ENCODE measurements around the gene DCPS.
A peak's percentile ranks its signal among the peaks of the same experiment; 100 is the strongest.
"Not testable (repeated sequence)": the region's sequence is repeated elsewhere in the genome, so short reads cannot be mapped to it uniquely, and the experiment has no call there.

DCPS gene

GRCh38 chr11:126391286-126391954 is 87.6 kb downstream of the DCPS start:
- H3K4me3 ChIP-seq (ENCODE audit: low read depth, low read length): no peak overlapping the region
- no peak for TF ChIP-seq CTCF (IDR thresholded peaks at IDR 0.05; ENCODE audit: borderline replicate concordance, insufficient read depth, low read depth, low read length)

DNA sequence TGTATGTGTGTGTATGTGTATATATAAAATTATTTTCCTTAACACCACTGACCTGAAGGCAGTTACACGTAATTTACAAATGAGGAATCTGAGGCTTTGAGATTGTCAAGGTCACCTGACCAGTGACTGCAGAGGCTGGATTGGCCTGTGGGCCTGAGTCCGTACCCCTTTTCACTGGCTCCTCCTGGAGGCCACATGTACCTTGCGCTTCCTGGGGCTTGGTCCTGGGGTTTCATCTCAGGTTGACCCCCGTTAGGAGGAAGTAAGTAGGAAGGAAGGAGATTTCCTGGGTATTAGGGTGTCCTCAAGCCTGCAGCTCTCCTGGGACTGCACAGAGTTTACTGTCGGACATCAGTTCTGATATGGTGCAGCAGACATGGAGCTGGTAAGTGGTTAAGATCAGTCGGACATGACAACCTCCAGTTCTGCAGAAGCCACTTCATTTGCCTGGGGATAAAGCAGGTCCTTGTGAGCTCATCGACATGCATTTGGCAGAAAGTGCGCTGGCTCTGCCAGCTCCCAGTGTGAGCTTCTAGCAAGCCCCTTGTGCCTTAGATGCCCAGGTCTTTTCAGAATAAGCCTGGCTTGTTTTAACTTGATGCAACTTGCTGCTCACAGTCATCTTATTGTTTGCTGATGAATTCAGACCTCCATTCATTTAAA is 88.2 kb downstream of the DCPS start:
- peak; percentile 26; the same call in 1 of the 2 replicates for TF ChIP-seq CTCF (IDR thresholded peaks at IDR 0.05; ENCODE audit: borderline replicate concordance, insufficient read depth, low read depth, low read length)
- no peak overlapping the region for H3K4me3 ChIP-seq (ENCODE audit: low read depth, low read length)

DNA sequence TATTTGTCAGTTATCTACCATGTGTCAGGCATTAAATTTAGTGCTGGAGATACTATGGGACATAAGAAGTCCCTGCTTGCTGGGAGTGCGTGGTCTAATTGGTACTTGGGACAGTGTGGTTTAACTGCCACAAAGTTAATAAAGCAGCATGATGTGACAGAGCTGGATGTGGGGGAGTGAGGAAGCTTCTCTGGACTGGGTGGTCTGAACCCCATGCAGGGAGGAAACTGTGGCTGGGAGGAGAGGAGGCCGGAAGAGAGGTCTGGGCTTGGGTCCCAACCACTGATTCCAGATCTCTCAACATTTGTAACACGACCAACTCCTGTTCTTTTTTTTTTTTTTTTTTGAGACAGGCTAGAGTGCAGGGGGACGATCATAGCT is 88.8 kb downstream of the DCPS start:
- no peak overlapping the region for H3K4me3 ChIP-seq (ENCODE audit: low read depth, low read length)
- no peak for TF ChIP-seq CTCF (IDR thresholded peaks at IDR 0.05; ENCODE audit: borderline replicate concordance, insufficient read depth, low read depth, low read length)

DNA sequence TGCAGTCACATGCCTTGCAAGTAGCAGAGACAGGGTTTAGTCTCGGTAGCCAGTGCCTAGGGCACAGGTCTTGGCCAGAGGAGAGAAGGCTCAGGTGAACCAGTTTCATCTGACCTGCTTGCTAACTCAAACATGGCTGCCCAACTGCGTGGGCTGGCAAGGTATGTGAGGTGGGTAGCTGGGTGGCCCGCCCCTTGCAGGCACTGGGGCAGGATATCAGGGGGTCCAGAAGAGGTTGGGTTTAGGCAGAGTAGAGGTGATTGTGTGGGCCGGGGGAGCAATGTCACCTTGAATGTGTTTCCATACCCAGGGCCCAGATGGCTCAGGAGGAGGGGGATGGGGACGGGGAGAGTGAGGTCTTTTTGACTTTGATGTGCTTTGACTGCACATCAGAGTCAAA is 89.3 kb downstream of the DCPS start:
- no peak for TF ChIP-seq CTCF (IDR thresholded peaks at IDR 0.05; ENCODE audit: borderline replicate concordance, insufficient read depth, low read depth, low read length)
- no peak overlapping the region for H3K4me3 ChIP-seq (ENCODE audit: low read depth, low read length)

GRCh38 chr11:126394036-126394435 is 90.2 kb downstream of the DCPS start:
- no peak overlapping the region for H3K4me3 ChIP-seq (ENCODE audit: low read depth, low read length)

DNA sequence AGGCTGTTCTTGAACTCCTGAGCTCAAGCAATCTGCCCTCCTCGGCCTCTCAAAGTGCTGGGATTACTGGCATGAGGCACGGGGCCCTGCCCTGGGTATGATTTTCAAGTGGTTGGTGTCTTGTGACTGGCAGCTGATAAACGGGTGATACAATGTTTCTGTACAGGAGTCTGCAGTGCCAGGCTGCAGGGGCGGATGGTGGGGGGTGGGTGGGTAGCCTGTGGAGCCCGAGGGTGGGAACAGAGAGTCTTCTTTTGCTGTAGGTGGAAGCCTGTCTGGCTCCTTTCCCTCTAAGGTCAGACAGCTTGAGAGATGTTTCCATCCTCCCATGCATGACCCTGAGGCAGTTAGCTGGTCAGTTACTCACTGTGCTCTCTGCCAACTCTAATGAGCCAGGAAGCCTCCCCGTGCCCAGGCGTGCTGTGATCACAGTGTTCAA is 90.8 kb downstream of the DCPS start:
- not testable (repeated sequence) for H3K4me3 ChIP-seq (ENCODE audit: low read depth, low read length)

More at GRCh38 chr11:126394036-126394435, 90.2 kb downstream of the DCPS start:
- TF ChIP-seq CTCF (IDR thresholded peaks at IDR 0.05; ENCODE audit: borderline replicate concordance, insufficient read depth, low read depth, low read length): no peak

Data from GM12875 (cell line).